NCI-H1930 (cell line): ENCODE results near the gene INSC.
A peak's percentile ranks its signal among the peaks of the same experiment; 100 is the strongest.

ENCODE experiments used
- DNase-seq, 2 experiments: peaks; one replicate each; lab custom pipeline; 2025; lab: John Stamatoyannopoulos, UW

The INSC gene

DNA sequence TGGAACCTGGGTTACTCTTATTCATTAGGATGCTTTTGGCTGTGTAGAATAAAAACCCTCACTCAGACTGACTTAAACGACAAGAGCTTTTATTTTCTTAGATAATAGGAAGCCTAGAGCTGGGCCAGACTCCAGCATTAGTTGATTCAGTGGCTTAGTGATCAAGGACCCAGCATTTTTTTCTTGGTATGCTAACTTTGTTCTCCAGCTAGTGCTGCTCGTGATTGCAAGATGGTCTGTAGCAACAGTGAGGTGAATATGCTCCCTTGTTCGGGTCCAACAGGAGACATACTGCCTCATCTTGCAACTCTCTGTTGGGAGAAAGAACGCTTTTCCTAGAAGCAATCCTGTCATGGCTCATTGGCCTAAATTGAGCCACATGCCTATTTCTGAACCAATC is 33.4 kb downstream of the INSC start:
- DNase-seq: no peak

GRCh38 chr11:15149050-15149449 is 34.3 kb downstream of the INSC start:
- DNase-seq: no peak

DNA sequence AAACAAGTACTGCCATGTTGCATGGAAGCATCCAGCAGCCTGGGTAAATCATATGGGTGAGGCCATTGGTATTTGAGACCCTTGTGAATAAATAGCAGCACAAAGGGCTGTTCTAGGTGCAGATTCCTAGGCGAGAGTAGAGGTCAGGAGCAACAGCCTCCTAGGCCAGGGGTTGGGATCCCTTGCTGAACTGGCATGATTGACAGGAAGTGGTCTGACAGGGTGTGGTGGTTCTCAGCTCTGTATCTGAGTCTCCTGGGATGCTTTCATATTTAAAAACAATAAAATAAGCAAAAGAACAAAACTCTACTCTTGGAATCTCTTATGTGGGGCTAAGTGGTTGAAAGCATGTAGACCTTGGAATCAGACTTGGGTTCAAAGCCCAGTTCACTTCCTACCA is 35.8 kb downstream of the INSC start:
- DNase-seq: no peak

GRCh38 chr11:15153231-15153630 is 38.5 kb downstream of the INSC start:
- no peak for DNase-seq

GRCh38 chr11:15157181-15157580 is 42.5 kb downstream of the INSC start:
- DNase-seq: no peak

DNA sequence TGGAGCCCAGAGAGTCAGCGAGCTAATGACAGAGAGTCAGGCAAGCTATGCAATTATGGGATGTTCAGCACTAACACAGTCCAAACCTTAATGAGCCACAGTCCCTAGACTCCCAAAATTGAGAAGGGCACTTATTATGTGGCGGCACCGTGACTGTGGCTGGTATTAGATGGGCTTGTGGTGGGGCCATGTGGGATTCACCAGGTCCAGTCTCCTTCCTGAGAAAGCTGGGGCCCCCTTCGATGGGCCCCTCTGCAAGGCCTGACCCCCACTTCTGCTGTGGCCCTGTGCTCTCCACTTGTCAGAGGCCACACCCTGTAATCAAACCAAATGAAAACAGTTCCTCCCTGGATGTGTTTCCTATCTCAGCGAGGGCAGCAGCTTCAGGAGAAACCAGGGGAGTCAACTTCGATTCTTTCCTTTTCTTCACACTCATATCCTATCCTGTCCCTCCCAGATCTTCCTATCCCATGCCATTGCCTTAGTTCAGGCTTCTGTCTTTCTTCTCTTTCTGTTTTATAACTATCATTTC is 42.9 kb downstream of the INSC start:
- DNase-seq: no peak

GRCh38 chr11:15158351-15159015 is 43.8 kb downstream of the INSC start:
- no peak for DNase-seq

DNA sequence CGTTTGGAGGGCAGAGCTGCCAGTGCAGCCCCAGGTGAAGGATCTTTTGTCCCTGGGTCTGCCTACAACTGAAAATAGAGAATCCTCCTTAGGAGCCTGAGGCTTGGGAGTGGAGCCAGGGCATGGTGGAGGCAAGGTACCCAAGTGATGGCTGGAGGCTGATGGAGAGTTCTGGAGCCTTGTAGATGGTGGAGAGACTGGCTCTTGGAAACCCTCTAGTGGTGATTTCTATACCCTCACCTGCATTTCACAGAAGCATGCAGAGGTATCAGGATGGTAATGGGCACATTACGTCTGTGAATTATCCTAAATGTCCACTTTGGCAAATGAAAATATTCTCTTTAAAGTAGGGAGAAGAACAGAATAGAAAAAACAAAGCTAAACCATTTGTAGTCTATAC is 44.4 kb downstream of the INSC start:
- DNase-seq: peak in 1 of 2 experiments; percentile 14

GRCh38 chr11:15161790-15162189 is 47.1 kb downstream of the INSC start:
- no peak for DNase-seq

DNA sequence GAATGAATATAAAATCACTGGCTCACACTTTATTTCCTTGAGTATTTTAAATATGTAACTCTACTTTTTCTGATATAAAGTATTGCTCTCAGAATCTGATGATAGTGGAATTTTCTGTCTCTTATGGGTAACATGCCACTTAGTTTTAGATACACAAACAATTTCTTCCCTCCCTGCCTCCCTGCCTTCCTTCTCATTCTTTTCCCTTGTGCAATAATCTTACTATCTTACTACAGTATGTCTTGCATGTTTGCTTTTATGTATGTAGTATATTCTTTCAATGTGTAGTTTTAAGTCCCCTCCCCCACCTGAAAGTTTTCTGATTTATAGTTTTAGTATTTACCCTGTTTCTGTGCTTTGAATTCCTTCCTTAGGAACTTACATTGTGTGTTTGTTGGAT is 48.4 kb downstream of the INSC start:
- DNase-seq: no peak

- no peak for DNase-seq
Measured at GRCh38 chr11:15166204-15166603, 51.5 kb downstream of the INSC start.

DNA sequence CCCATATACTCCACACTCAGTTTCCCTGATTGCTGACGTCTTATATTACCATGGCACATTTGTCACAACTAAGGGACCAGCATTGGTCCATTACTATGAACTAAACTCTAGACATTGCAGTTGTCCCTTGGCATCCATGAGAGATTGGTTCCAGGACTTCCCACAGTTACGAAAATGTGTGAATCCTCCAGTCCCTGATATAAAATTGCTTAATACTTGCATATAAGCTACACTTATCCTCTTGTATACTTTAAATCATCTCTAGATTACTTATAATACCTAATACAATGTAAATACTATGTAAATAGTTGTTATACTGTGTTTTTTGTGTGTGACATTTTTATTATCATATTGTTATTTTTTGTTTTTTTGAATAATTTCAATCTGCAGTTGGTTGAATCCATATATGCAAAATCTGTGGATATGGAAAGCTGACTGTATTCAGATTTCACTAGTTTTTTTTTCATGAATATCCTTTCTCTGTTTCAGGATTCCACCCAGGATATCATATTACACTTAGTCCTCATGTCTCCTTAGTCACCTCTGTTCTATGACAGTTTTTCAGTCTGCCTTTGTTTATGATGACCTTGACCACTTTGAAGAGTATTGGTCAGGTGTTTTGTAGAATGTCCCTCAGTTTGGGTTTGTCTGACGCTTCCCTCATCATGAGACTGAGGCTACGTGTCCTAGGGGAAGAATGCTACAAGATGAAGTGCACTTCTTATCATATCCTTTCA is 55.3 kb downstream of the INSC start:
- no peak for DNase-seq

DNA sequence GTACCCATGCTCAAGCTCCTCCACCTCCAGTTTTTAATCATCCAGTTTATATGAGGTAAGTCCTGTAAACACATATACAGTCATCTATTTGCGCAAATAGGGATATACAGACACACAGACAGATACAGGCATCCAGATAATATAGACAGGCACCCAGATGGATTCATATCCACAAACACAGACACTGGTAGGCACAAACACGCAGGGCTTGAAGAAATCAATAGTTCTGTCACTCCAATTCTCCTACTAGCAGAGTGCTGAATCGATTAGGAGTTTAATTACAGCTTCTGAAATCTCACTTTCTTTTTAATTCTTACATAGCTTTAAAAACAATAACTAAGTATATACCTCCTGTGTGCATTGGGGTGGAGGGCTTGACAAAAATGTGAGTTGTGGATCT is 56.0 kb downstream of the INSC start:
- DNase-seq: no peak

GRCh38 chr11:15171956-15172355 is 57.2 kb downstream of the INSC start:
- no peak for DNase-seq

- no peak for DNase-seq
Measured at GRCh38 chr11:15175831-15176230, 61.1 kb downstream of the INSC start.

DNA sequence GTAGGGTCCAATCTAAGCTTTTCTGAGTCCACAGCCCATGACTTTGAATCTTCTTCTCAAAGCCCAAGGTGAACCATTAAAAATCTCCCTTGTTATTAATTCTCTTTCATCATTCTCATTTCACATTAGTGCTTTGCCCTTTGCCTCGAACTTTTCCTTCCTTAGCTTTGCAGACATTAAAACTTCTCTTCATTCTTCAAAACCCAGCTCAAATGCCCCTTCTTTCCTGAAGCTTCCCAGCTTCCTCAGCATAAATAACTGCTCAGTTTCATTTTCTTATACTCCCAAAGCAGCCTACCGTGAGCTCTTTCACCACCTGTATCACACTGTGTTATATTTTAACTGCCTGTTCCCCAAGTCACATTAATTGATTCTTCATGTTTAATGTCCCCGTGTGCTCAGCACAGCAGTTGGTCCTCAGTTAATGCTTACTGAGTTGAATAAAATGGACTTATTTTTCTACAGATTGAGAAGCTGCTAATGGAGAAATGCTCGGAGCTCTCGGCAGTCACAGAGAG is 62.0 kb downstream of the INSC start:
- DNase-seq: no peak

DNA sequence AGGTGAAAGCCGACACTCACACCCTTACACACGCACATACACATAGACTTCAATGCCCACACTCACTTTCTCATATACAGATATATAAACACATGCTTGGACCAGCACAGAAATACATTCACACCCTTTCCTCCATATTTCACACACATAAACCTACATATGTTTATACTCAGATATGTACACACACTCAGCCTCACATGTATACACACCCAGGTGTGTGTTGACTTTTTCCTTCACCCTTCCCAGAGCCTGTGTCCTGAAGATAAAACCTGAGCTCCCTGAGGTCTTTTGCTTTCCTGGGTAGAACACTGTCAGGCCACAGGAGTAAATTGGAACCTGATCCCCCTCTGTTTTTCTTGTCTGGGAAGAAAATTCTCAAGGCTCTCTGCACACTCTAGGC is 62.8 kb downstream of the INSC start:
- DNase-seq: no peak

GRCh38 chr11:15178214-15178613 is 63.5 kb downstream of the INSC start:
- no peak for DNase-seq

DNA sequence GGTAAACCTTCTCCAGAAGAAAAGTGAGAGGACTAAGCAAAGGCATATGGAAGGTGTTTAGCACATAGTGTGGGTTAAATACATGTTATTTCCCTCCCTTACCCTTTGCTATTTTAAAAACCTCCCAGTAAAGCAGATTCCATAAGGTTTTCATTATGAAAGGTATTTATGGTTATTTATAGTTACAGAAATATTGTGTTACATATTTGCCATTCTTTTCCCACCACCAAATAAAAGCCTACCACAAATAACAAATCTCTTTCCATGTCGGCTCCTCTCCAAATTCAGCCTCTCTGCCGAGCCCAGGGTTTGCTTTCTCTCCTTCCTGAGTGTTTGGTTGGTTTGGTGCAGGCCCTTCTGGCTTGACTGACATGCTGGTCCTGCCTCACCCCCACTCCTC is 64.4 kb downstream of the INSC start:
- DNase-seq: no peak

GRCh38 chr11:15180212-15180792 is 65.6 kb downstream of the INSC start:
- DNase-seq: no peak

- DNase-seq: no peak
Measured at GRCh38 chr11:15182372-15182771, 67.6 kb downstream of the INSC start.

DNA sequence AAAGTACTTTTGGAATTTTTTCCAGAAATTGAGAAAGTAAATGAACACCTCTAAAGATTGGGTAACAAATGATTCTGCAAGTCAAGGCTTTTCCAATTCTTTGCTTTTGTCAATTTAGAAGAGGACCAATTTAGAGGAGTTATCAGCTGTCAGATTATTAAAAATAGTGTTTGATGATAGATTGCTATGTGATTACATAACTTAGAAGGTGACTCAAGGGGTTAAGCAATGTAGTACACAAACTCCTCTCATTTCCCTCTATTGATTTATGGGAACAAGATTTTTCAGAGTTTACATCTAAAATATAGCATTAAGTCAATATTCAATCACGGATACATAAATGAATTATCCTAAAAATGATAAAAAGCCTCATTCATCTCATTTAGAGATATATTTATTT is 70.3 kb downstream of the INSC start:
- DNase-seq: no peak

DNA sequence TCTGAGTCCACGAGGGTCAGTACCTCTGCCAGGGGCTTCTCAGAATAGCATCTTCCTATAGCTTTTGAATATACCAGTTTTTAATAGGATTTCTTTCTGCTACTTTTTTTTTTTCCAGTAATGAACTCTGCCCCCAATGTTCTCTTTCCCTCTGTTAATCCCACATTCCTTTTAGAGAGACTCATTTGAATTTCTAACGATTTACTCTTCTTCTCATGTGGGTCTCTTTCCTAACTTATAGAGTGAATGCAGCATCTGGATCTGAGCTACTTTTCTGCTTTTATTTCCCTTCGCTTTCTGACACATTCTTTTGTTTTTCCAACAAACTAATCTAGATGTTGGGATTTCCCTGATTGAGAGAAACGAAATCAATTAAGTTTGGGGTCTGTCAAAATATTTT is 71.4 kb downstream of the INSC start:
- DNase-seq: no peak
